Activated CD4-positive, alpha-beta T cell treated with anti-CD3 and anti-CD28 coated beads, Interleukin-2, amount 50 U/mL, for 4 hours (primary cell): Measurements from ENCODE around the gene ZDHHC3.

Experiments
- DNase-seq, 2 experiments: peaks; one replicate each; pipeline ENCODE4 v3.0.0-alpha.2; 2020

Gene ZDHHC3

GRCh38 chr3:44926172-44926571 lies 49.8 kb downstream of the ZDHHC3 start:
- no peak for DNase-seq

DNA sequence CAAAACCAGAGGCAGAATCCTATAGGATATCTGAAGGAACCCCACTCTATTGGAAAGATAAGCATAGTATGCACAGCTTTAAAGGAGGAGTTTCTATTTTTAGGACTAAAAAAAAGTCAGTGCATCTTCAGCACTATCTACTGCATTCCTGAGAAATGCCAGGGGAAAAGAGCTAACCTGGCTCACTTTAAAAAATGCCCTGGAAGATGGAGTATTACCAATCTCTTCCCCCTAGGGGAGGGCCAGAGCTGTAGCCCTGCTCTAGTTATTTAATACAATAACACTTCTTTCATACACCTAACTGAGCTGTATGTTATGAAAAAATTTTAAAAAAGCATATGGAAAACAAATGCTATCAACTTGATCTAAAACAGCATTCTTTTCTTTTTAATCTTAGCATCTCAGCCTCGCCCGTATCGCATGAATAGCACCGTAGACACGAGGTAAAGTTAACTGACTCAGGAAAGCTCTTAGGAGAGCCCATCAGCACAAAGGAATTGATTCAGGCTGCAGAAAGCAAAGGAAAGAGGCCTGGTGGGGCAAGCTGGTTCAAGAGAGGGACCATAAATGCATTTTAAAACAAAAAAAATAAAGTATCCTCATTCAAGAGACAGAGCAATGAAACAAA lies 51.4 kb downstream of the ZDHHC3 start:
- DNase-seq: no peak

DNA sequence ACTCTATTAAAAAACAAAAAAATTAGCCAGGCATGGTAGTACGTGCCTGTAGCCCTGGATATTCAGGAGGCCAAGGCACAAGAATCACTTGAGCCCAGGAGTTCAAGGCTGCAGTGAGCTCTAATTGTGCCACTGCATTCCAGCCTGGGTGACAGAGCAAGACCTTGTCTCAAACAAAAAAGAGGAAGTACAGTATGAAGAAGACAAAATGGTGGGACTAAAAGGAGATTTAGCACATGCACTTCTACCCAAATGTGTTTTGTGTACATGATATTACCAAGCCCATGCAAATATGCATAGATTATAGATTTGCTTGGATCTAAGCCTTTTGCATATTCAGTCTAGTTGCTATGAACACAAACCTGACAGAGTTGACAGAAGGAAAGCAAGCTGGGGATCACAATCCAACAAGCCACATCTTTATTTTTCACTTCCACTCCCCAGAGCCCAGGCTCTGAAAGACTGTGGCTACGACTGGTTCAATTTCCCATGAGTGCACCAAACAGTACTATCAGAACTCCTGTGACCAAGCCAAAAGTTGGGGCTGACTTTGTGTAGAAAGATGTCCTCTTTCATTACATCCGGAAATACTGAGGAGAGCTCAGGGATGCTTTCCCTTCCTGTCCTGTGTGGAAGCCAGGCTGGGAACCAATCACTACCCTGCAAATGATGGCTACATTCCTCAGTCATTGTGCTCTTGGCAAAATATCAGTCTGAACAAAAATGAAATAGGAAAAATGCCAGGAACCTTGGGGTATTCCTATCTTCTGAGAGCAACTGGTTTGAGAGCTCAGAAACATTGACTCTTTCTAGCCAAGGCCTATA lies 52.1 kb downstream of the ZDHHC3 start:
- no peak for DNase-seq

DNA sequence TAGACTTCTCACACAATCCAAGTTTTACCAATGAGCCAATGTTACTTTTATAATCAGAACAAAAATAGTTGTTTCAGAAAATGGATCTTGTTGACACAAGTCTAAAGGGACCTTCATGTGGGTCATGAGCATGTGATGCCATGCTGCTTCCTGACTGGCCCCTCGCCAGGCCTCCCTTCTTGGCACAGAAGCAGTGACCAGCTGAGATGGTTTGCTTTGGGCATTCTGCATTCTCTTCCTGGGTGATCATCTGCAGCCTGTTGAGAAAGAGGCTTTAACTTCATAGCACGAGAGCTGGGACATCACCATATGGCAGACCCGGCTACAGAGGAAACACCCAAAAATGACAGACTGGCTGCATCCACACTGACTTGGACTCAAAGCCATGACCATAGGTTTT lies 55.9 kb downstream of the ZDHHC3 start:
- no peak for DNase-seq

- DNase-seq: no peak
Observed at GRCh38 chr3:44918581-44918980, 57.4 kb downstream of the ZDHHC3 start.

- no peak for DNase-seq
Observed at GRCh38 chr3:44918087-44918486, 57.9 kb downstream of the ZDHHC3 start.

DNA sequence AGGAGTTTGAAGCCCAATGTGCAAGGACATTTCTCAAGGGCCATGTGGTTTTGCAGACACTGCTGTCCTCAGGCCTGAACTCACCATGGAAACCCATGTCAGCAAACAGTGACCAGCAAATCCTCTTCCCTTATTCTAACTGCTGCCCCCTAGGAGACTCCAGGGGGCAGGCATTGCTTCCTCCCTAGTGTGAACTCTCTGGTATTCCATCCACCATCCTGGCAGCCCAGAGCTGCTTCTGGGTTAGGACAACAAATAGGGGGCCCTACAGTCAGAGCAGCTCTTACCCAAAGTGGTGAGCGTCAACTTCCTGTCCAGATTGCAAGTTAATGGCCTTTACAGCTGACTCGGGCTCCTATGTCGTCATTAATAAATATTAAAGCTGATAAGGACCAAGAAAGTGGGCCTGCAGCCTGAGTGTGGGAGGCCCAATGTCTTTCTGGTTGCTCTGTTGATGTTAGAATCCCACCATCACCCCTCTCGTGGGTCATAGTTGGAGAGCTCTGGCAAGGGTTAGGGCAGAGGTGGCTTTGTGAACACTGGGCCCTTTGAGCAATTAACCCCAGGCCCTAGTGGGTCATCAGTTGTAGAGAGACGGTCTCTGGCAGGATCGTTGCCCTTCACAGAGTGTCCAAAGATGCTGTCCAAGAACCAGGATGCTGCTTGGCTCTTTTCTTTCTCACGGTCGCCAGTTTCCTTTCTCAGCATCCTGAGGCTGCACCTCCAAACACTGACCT lies 60.1 kb downstream of the ZDHHC3 start:
- DNase-seq: no peak

DNA sequence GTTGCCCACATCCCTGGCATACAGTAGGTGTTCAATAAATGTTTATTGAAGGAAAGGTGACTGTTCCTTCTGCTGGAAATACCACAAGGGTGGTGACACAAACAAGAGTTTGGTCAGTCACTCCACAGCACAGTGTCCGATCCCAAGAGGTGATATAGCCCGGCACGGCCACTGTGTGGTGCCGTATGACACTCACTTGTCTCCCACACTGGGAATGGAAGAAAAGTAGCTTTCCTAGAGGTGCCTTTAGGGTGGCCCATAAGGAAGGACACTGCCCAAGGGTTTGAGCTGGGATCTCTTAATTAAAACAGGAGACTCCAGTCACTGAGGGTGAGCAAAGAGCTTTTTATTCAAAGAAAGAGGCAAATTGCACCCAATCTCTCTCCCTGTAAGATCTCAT lies 61.0 kb downstream of the ZDHHC3 start:
- no peak for DNase-seq

DNA sequence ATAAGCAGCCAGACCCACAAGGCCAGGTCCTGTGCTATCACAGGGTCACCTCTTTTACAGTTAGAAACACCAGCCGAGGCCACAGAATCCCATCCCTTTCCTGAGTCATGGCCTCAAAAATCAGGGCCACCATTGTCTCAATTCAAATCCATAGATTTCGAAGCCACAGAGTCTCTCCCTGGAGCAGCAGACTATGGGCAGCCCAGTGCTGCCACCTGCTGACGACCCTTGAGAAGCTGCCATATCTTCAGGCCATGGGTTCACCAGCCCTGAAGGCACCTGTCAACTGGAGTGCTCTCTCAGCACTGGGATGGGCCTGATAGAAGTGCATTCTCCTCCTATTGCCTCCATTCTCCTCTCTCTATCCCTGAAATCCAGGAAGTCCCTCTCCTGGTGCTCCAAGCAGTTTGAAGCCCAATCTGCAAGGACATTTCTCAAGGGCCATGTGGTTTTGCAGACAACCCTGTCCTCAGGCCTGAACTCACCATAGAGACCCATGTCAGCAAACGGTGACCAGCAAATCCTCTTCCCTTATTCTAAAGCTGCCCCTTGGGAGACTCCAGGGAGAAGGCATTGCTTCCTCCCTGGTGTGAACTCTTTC lies 62.0 kb downstream of the ZDHHC3 start:
- DNase-seq: peak; percentile 53 to 55

- DNase-seq: no peak
Observed at GRCh38 chr3:44910693-44911092, 65.3 kb downstream of the ZDHHC3 start.

DNA sequence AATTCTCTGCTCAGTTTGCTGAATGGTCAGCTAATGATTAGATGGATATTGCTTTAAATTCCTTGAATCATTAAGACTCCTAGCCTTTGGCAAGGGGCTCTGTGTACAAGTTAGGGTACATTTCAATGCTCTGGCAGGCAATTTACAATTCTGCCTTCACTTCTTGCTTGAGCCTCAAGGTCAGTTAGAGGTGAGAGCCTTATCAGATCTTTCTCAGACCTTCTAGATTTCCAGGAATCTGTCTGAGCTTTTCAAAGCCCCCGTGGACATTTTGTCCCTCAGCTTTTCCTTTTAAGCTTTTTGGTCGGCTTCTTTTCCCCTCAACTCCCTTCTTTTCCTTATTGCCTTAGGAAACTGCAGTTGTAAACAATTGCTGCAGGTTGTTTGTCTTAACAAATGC lies 66.9 kb downstream of the ZDHHC3 start:
- no peak for DNase-seq

GRCh38 chr3:44907612-44908011 lies 68.4 kb downstream of the ZDHHC3 start:
- no peak for DNase-seq

DNA sequence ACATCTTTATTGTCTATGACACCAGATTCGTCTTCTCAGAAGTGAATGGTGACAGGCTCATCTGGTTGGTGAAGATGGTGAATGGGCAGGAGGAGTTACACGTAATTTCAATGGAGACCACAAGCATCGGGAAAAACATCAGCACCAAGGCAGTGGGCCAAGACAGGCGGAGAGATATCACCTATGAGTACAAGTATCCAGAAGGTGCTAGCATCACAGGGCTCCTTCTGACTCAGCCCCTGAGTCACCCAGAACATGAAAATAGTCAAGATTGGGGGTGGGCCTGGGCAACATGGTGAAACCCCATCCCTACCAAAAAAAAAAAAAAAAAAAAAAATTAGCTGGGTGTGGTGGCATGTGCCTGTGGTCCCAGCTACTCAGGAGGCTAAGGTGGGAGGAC lies 69.0 kb downstream of the ZDHHC3 start:
- DNase-seq: no peak

GRCh38 chr3:44905446-44906157 lies 70.4 kb downstream of the ZDHHC3 start:
- DNase-seq: no peak

DNA sequence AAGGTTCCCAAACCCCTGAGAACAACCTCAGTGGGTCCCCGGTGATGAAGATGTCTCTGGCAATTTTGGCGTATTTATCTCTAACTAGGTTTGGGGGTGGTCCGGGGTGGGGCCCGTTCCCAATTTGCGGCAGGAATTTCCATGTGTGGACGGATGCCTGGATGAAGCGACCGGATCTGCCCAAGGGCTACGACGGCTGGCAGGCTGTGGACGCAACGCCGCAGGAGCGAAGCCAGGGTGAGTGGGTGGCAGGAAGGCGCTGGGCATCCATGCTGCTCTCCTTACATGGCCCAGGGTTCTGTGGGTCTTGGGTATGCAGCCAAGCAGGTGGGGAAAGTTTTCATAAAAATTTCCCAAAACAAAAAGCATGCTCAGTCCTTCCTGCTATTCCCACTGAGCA lies 72.2 kb downstream of the ZDHHC3 start:
- DNase-seq: no peak

DNA sequence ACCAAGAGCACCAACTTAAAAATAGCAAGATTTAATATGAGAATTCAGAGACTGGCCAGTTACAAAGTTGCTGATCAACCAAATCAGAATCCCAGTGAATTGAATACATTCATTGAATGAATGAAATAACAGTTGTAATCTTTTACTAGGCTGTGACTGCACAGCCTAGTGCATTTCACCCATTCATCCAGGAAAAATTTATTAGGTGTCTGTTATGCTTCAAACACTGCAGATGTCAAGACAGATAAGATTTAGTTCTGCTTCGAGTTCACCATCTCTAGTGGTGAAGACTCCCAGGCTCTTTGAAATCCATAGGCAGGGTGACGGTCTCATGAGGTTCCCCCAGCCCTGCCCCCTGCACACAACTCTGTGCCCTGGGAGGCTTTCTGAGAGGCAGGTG lies 72.7 kb downstream of the ZDHHC3 start:
- DNase-seq: no peak

DNA sequence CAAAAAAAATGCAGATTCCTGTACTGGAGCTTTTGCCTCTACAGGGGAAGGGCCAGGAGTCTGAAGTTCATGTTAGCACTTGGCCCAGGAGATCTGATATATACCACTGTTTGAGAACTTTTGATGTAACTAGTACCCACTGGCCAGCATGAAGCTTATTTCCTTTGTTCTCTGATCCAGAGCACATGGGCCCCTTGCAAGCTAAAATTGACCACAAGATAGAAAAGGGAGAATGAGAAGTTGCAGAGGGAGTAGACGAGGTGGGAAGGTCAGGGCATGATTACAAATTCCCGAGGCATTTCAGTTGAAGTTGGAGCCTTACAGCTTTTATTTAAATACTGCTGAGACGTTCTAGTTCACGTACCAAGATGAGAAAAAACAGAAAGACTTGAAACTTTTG lies 73.3 kb downstream of the ZDHHC3 start:
- no peak for DNase-seq

- no peak for DNase-seq
Observed at GRCh38 chr3:44899683-44900367, 76.1 kb downstream of the ZDHHC3 start.

DNA sequence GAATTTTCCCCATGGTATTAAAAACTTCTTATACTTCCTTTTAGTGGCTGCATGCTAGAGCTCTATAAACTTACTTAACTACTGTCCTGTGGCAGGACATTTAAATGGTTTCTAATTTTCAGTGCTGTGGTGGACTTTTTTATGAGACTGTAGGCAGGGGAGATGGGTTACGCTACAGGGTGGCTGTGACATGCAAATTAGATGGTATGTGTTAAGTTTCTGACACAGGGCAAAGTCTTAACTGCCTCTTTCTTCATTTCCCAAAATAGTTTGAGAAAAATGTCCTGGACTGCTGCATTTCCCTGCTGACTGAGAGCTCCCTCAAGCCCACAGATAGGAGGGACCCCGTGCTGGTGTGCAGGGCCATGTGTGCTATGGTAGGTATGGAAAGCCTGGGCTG lies 79.5 kb downstream of the ZDHHC3 start:
- no peak for DNase-seq

GRCh38 chr3:44894485-44894884 lies 81.5 kb downstream of the ZDHHC3 start:
- DNase-seq: no peak

- DNase-seq: no peak
Observed at GRCh38 chr3:44893097-44893496, 82.9 kb downstream of the ZDHHC3 start.

DNA sequence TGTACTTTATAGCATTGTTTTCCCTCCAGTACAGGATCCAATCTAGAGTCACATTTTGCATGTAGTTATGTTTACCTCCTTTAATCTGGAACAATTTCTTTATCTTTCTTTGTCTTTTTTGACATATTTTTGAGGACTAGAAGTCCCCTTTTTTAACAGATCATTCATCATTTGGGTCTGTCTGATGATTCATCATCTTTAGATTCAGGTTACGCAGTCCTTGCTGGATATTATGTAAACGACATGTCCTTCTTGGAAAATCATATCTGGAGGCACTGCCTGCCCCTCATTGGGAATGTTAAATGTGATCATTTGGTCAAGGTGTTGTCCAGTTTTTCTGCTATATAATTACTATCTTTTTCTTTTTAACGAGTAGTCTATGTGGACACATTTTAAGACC lies 83.3 kb downstream of the ZDHHC3 start:
- no peak for DNase-seq
